Measurements from ENCODE around the gene ADCY4. TPM values are rescaled to one million over a fixed set of nuclear protein-coding genes. Genes with fewer than 3 reads are reported as not detected.
A peak's percentile ranks its signal among the peaks of the same experiment; 100 is the strongest.

Gene ADCY4
- total and polyA plus RNA-seq, 2 of the 13 experiments (the other 11 are each of a cell fraction or from before 2014, with no cell fraction given), result 0.03 TPM; not detected in 1

- TF ChIP-seq ZNF788 (CRISPR knock-in tag; IDR thresholded peaks at IDR 0.05; ENCODE audit: borderline replicate concordance) (no peak; the same call in 1 of the 2 replicates), RNF2 (conservative IDR thresholded peaks at IDR 0.05; ENCODE audit: low read depth) (no peak), HNRNPL (IDR thresholded peaks at IDR 0.05; ENCODE audit: low read depth, low read length) (peak; percentile 95), ARNTL (CRISPR knock-in tag; IDR thresholded peaks at IDR 0.05) (no peak), FOXJ3 (CRISPR knock-in tag; IDR thresholded peaks at IDR 0.05; ENCODE audit: borderline replicate concordance) (0 out of 2 replicates have a peak, but pooled peaks have one; percentile 43), ZFP36 (IDR thresholded peaks at IDR 0.05; ENCODE audit: borderline replicate concordance, low read depth, low read length, partially characterized antibody) (no peak), ZNF746 (CRISPR knock-in tag; IDR thresholded peaks at IDR 0.05) (peak; percentile 78; the same call in 1 of the 2 replicates), KDM6A (CRISPR knock-in tag; IDR thresholded peaks at IDR 0.05; ENCODE audit: low read depth) (peak; percentile 31; the same call in 1 of the 2 replicates), E2F1 (CRISPR knock-in tag; IDR thresholded peaks at IDR 0.05) (no peak), HDAC2 (CRISPR knock-in tag; IDR thresholded peaks at IDR 0.05) (0 out of 2 replicates have a peak, but pooled peaks have one; percentile 53), ATAD3A (CRISPR knock-in tag; IDR thresholded peaks at IDR 0.05) (peak; percentile 39; the same call in 1 of the 2 replicates), CENPT (CRISPR knock-in tag; IDR thresholded peaks at IDR 0.05; ENCODE audit: low read depth) (no peak), KLF15 (CRISPR knock-in tag; IDR thresholded peaks at IDR 0.05; ENCODE audit: borderline replicate concordance) (peak; percentile 80; the same call in 1 of the 2 replicates), ZNF674 (CRISPR knock-in tag; IDR thresholded peaks at IDR 0.05; ENCODE audit: low read depth) (no peak), ZNF777 (CRISPR knock-in tag; IDR thresholded peaks at IDR 0.05) (no peak), THAP7 (CRISPR knock-in tag; IDR thresholded peaks at IDR 0.05) (no peak), ZNF44 (CRISPR knock-in tag; IDR thresholded peaks at IDR 0.05) (peak; percentile 92), ZNF720 (CRISPR knock-in tag; IDR thresholded peaks at IDR 0.05) (no peak), RXRA (CRISPR knock-in tag; IDR thresholded peaks at IDR 0.05) (0 out of 2 replicates have a peak, but pooled peaks have one; percentile 51), SNRNP70 (IDR thresholded peaks at IDR 0.05; ENCODE audit: low read depth, low read length) (no peak), SPEN (CRISPR knock-in tag; IDR thresholded peaks at IDR 0.05; ENCODE audit: low read depth) (no peak), MTERF4 (CRISPR knock-in tag; IDR thresholded peaks at IDR 0.05) (no peak), NRL (CRISPR knock-in tag; IDR thresholded peaks at IDR 0.05; ENCODE audit: borderline replicate concordance) (no peak), IRX3 (CRISPR knock-in tag; IDR thresholded peaks at IDR 0.05; ENCODE audit: borderline replicate concordance, low read depth) (no peak), MYNN (CRISPR knock-in tag; IDR thresholded peaks at IDR 0.05; ENCODE audit: low read depth) (no peak), ZNF331 (CRISPR knock-in tag; IDR thresholded peaks at IDR 0.05) (no peak), ZNF354B (CRISPR knock-in tag; IDR thresholded peaks at IDR 0.05) (no peak), BRCA1 (CRISPR knock-in tag; IDR thresholded peaks at IDR 0.05) (no peak), ZNF34 (CRISPR knock-in tag; IDR thresholded peaks at IDR 0.05; ENCODE audit: borderline replicate concordance) (peak; percentile 16; the same call in 1 of the 2 replicates)
These were observed 64.2 kb downstream of the ADCY4 start (continued) for GRCh38 chr14:24270537-24271133.

Measured in HepG2 (cell line).